GM18499 (cell line): ENCODE results near the gene C6orf15.

Source experiments
- ATAC-seq: cut with Tn5 transposase; IDR thresholded peaks from one replicate; pipeline ENCODE4 v1.9.1; 2021; ENCODE audit warnings: moderate number of reproducible peaks; ENCODE audit not compliant: insufficient read depth, unreplicated experiment

The C6orf15 gene

GRCh38 chr6:31112478-31112877 is at the start of gene C6orf15:
TSS of gene C6orf15 (minus strand) at chr6:31112575. CDS start at chr6:31112555, 20 bp downstream.
- ATAC-seq, result no peak

- no peak for ATAC-seq
Observed at GRCh38 chr6:31161216-31162126, 49.1 kb upstream of the C6orf15 start.

- no peak for ATAC-seq
Observed at GRCh38 chr6:31158863-31159855, 46.8 kb upstream of the C6orf15 start.

GRCh38 chr6:31158140-31158862 is 45.9 kb upstream of the C6orf15 start, which contains the start of gene TCF19:
TSS of gene TCF19 (plus strand) at chr6:31158589. CDS start at chr6:31159470, 881 bp downstream.
- peak; percentile 80 for ATAC-seq

- no peak for ATAC-seq
Observed at GRCh38 chr6:31157513-31158139, 45.3 kb upstream of the C6orf15 start, which contains the start of gene CCHCR1. TSS of gene CCHCR1 (minus strand) at chr6:31157802. CDS start at chr6:31157600, 202 bp downstream.

GRCh38 chr6:31156641-31157040 is 44.3 kb upstream of the C6orf15 start:
- ATAC-seq, result no peak

GRCh38 chr6:31154436-31154835 is 42.1 kb upstream of the C6orf15 start:
- no peak for ATAC-seq

GRCh38 chr6:31152781-31153180 is 40.4 kb upstream of the C6orf15 start:
- ATAC-seq, result no peak

GRCh38 chr6:31149827-31150447 is 37.6 kb upstream of the C6orf15 start:
- no peak for ATAC-seq

- ATAC-seq, result no peak
Observed at GRCh38 chr6:31145386-31145785, 33.0 kb upstream of the C6orf15 start.

- no peak for ATAC-seq
Observed at GRCh38 chr6:31144970-31145340, 32.6 kb upstream of the C6orf15 start.

GRCh38 chr6:31144296-31144969 is 32.1 kb upstream of the C6orf15 start:
- no peak for ATAC-seq

GRCh38 chr6:31143148-31143547 is 30.8 kb upstream of the C6orf15 start:
- ATAC-seq, result no peak

GRCh38 chr6:31142361-31142761 is 30.0 kb upstream of the C6orf15 start:
- ATAC-seq, result no peak

- no peak for ATAC-seq
Observed at GRCh38 chr6:31140643-31141042, 28.3 kb upstream of the C6orf15 start.

- no peak for ATAC-seq
Observed at GRCh38 chr6:31139599-31139998, 27.2 kb upstream of the C6orf15 start.

- ATAC-seq, result no peak
Observed at GRCh38 chr6:31138982-31139381, 26.6 kb upstream of the C6orf15 start, which contains the start of gene PSORS1C2. TSS of gene PSORS1C2 (minus strand) at chr6:31139066. CDS start at chr6:31139026, 40 bp downstream.

- no peak for ATAC-seq
Observed at GRCh38 chr6:31135710-31136109, 23.3 kb upstream of the C6orf15 start.
